ENCODE data around the gene IPO4. TPM values are rescaled to one million over a fixed set of nuclear protein-coding genes. Genes with fewer than 3 reads are reported as not detected.
A peak's percentile ranks its signal among the peaks of the same experiment; 100 is the strongest.

IPO4 gene
- total RNA-seq, 2 donors from 2014 or later, result 46.6 to 47.3 TPM

DNA sequence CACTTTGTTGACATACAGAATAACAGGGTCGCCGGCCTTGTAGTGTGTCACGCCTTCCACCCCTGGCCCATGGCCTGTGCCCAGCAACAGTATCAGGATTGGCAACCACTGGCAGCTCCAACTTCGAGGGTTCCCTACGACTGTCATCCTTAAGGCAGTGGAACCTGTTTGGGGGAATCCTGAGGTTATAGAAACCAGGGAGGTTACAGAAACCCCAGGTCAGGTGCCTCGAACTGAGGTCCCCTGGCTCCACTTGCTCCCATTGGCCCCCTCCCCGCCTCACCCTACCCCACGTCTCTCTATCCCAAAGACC is 6.2 kb upstream of the IPO4 start:
- no peaks in the 10 kb centered on the region for H3K9me3 ChIP-seq (ENCODE audit: control insufficient read depth, low read length, poor library complexity, severe bottlenecking)
- H3K27ac Mint-ChIP-seq, result peak overlapping the region; percentile 97
- peaks cover 3% of the 10 kb centered on the region for H3K36me3 Mint-ChIP-seq (ENCODE audit: low read depth)
- no peaks in the 10 kb centered on the region for H3K27me3 Mint-ChIP-seq
- H3K4me3 Mint-ChIP-seq, result peak overlapping the region; percentile 95
- ATAC-seq, result no peak
- no peak for DNase-seq
- peaks cover 36% of the 10 kb centered on the region for H3K4me1 Mint-ChIP-seq

DNA sequence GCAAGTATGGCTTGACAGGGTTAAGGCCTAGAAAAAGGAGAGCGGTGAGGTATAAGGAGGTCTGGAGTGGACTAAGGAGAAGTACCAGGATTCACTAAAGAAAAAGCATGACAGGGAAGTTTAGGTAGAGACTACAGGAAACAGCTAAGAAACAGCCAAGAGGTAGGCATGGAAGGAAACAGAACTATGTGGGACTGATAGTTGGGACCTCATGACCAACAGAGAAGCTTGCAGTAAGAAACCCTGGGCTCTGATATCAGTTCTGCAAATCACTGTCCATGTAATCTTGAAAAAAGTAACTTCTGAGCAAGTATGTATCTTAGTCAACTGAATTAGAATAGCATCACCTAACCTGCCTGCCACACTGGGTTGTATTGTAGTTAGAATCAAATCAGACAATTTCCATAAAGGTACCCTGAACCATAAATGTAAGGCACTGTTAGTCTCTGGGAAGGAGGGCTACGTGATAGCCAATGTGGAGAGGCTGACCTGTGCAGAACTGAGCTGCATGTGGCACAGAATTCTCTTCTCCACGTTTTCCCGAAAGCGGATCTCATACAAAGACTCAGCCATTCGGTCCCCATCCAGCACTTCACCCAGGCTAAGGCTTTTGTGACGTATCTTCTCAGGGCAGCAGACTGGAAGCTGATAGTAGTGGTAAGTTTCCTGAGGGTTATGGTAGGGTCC is 5.7 kb upstream of the IPO4 start:
- H3K4me1 Mint-ChIP-seq, result peaks cover 37% of the 10 kb centered on the region
- peak overlapping the region; percentile 95 for H3K4me3 Mint-ChIP-seq
- peak overlapping the region; percentile 97 for H3K27ac Mint-ChIP-seq
- H3K9me3 ChIP-seq (ENCODE audit: control insufficient read depth, low read length, poor library complexity, severe bottlenecking), result no peaks in the 10 kb centered on the region
- DNase-seq, result no peak
- no peaks in the 10 kb centered on the region for H3K27me3 Mint-ChIP-seq
- H3K36me3 Mint-ChIP-seq (ENCODE audit: low read depth), result peaks cover 3% of the 10 kb centered on the region
- ATAC-seq, result no peak

DNA sequence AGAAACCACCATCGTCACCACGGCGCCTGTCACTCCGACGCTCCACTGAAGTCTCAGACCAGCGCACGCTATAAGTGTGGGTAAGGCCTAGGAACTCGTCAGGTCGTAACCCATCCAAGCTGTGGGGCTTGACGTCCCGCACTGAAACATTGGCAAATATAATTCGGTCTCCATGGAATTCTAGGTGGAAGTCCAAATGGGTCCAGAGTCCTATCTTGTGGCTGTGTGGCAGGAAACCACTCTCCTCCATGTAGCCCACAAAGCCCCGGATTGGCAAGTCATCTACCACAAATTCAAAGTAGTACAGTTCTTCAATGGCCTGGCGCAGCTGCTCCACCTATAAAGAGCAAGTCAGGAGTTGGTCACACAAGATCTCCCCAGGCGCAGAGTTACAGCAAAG is 4.3 kb upstream of the IPO4 start:
- ATAC-seq, result no peak

DNA sequence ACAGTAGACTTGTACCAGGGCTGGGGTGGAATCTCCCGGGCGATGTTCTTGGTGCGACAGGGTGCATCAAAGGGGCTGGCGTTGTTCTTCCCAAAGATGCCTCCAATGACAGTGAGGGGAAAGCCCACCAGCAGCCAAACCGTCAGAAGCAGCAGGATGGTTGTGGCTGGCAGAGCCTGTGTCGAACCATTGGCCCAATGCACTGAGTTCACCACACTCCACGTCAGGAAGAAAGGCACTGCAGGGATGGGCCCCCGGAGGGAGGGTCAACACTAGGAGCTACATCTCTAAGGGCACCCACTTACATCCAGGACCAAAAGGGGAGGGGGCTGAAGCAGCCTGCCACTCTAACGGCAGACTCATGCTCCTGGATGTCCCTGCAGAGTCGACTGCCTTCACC is 1.8 kb upstream of the IPO4 start:
- DNase-seq (no peak), ATAC-seq (no peak)
- no peak overlapping the region for H3K27ac Mint-ChIP-seq
- H3K36me3 Mint-ChIP-seq (ENCODE audit: low read depth), result peaks cover 3% of the 10 kb centered on the region
- peaks cover 31% of the 10 kb centered on the region for H3K4me1 Mint-ChIP-seq
- H3K27me3 Mint-ChIP-seq, result no peaks in the 10 kb centered on the region
- no peaks in the 10 kb centered on the region for H3K9me3 ChIP-seq (ENCODE audit: control insufficient read depth, low read length, poor library complexity, severe bottlenecking)
- no peak overlapping the region for H3K4me3 Mint-ChIP-seq

More for the DNA sequence above, 4.3 kb upstream of the IPO4 start:
- DNase-seq, result no peak
- H3K27me3 Mint-ChIP-seq, result no peaks in the 10 kb centered on the region
- H3K27ac Mint-ChIP-seq, result peak overlapping the region; percentile 82
- H3K36me3 Mint-ChIP-seq (ENCODE audit: low read depth), result peaks cover 3% of the 10 kb centered on the region
- H3K4me3 Mint-ChIP-seq, result no peak overlapping the region
- no peaks in the 10 kb centered on the region for H3K9me3 ChIP-seq (ENCODE audit: control insufficient read depth, low read length, poor library complexity, severe bottlenecking)
- H3K4me1 Mint-ChIP-seq, result peaks cover 31% of the 10 kb centered on the region

DNA sequence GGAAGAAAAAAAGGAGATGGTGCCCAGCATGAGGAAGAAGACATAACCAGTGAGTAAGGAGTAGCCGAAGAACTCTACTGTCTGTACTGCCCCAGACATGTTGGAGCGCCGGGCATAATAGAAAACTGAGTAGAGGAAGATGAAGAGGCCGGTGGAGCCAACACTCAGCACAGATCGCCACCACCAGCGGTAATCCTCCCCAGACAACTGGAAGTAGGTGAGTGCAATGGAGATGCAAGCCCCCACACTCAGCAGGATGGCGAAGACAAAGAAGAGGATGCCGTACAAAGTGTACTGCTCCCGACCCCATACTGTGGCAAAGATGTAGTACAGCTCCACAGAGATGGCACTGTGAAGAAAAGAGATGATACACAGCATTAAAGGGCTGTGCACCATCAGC is 844 bp upstream of the IPO4 start:
- Mint-ChIP-seq H3K27me3 (no peaks in the 10 kb centered on the region), H3K4me3 (no peak overlapping the region), H3K27ac (peak overlapping the region; percentile 97), H3K36me3 (ENCODE audit: low read depth) (peaks cover 3% of the 10 kb centered on the region), H3K4me1 (peaks cover 26% of the 10 kb centered on the region)
- ATAC-seq (no peak), DNase-seq (no peak)
- H3K9me3 ChIP-seq (ENCODE audit: control insufficient read depth, low read length, poor library complexity, severe bottlenecking), result no peaks in the 10 kb centered on the region

DNA sequence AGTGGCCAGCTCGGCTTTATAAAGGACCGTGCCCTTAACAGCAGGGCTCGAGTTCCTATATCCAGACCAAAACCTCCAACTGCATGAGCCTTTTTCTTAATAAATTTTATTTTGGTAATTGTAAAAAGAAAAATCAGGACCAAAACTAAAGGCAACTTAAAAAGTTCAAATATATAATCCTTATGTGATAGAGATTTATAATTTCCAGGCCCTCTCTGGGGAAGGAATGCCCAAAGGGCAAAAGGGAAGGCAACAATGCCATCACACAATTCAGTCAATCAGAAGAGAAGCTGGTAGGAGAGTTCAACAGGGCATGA is 401 bp upstream of the IPO4 start:
- no peak for DNase-seq
- peaks cover 22% of the 10 kb centered on the region for H3K4me1 Mint-ChIP-seq
- peaks cover 3% of the 10 kb centered on the region for H3K36me3 Mint-ChIP-seq (ENCODE audit: low read depth)

DNA sequence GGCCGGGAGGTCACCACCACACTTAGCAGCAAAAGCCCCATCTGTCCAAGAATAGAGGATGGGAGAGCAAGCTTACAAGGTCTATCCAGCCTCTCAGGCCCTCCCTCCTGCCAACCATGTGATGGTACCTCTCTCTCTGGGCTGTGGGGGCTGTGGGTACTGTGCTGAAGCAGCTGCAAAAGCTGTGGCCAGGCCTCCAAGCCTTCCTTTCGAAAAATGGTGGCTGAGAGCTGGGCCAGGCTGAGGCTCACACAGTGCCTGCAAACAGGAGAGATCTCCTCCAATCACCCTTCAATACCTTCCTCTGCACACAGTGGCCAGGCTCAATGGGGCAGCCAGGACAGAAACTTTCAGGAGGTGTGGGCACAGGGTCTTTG is 1.1 kb downstream of the IPO4 start:
- Mint-ChIP-seq H3K36me3 (ENCODE audit: low read depth) (peaks cover 2% of the 10 kb centered on the region), H3K27ac (peak overlapping the region; percentile 97), H3K4me1 (peaks cover 25% of the 10 kb centered on the region), H3K27me3 (no peaks in the 10 kb centered on the region), H3K4me3 (peak overlapping the region; percentile 93)
- DNase-seq (no peak), ATAC-seq (no peak)
- no peaks in the 10 kb centered on the region for H3K9me3 ChIP-seq (ENCODE audit: control insufficient read depth, low read length, poor library complexity, severe bottlenecking)

More for the DNA sequence above, 401 bp upstream of the IPO4 start:
- peak overlapping the region; percentile 93 for H3K4me3 Mint-ChIP-seq
- ATAC-seq, result no peak
- H3K9me3 ChIP-seq (ENCODE audit: control insufficient read depth, low read length, poor library complexity, severe bottlenecking), result no peaks in the 10 kb centered on the region
- H3K27me3 Mint-ChIP-seq, result no peaks in the 10 kb centered on the region
- H3K27ac Mint-ChIP-seq, result peak overlapping the region; percentile 97

DNA sequence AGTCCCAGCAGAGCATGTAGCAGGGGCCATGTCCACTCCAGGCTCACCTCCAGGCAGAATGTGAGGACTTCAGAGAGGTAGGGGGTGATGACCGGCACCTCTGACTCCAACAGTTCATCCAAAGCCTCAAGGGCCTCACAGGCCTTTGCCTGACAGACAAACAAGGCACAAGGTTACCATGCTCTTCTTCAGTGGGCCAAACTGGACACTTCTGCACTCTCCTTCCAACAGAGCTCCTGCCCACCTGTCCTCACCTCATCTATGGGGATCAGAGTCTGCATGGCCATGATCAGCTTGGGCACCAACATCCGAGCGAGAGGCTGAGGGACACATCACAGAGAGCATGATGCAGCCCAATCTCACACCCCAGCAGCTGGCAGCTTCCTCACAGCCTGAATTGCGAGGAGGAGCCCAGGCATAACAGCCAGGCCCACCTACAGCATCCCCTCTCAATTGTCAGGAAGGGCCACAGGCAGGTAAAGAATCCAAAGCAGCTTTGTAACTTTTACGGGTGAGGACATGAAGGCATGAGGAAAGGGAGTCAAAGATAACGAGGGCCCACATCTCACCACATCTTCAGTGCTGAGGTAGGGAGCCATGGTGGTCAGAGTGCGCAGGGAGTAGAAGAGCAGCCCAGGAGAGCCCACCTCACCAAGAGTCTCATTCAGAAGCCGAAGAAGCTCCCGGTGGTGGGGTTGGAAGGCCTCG is 1.6 kb downstream of the IPO4 start:
- H3K9me3 ChIP-seq (ENCODE audit: control insufficient read depth, low read length, poor library complexity, severe bottlenecking), result no peaks in the 10 kb centered on the region
- peak overlapping the region; percentile 82 for H3K4me3 Mint-ChIP-seq
- H3K27me3 Mint-ChIP-seq, result no peaks in the 10 kb centered on the region
- no peak for ATAC-seq
- no peak for DNase-seq
- H3K27ac Mint-ChIP-seq, result peak overlapping the region; percentile 97
- H3K36me3 Mint-ChIP-seq (ENCODE audit: low read depth), result no peaks in the 10 kb centered on the region
- H3K4me1 Mint-ChIP-seq, result peaks cover 24% of the 10 kb centered on the region

DNA sequence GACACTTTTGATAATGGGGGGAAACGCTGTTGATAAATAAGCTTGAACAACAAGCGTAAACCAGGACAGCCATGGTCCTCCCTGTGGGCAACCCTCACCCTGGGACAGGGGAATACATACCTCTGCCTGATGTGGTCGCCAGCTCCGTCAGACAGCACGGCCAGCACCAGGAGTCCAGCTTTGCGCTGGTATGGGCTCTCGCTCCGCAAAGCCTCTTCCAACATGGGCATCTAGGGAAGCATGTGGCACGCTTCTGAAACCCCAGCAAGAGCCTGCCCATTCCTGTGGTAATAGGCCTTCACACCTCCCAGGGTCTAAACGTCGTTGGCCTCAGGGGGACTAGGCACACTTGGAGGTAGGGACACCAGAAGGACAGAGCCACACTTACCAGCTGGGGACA is 2.9 kb downstream of the IPO4 start:
- ATAC-seq (no peak), DNase-seq (no peak)
- Mint-ChIP-seq H3K27ac (no peak overlapping the region), H3K4me1 (peaks cover 27% of the 10 kb centered on the region), H3K4me3 (no peak overlapping the region), H3K36me3 (ENCODE audit: low read depth) (peaks cover 2% of the 10 kb centered on the region), H3K27me3 (no peaks in the 10 kb centered on the region)
- H3K9me3 ChIP-seq (ENCODE audit: control insufficient read depth, low read length, poor library complexity, severe bottlenecking), result no peaks in the 10 kb centered on the region

DNA sequence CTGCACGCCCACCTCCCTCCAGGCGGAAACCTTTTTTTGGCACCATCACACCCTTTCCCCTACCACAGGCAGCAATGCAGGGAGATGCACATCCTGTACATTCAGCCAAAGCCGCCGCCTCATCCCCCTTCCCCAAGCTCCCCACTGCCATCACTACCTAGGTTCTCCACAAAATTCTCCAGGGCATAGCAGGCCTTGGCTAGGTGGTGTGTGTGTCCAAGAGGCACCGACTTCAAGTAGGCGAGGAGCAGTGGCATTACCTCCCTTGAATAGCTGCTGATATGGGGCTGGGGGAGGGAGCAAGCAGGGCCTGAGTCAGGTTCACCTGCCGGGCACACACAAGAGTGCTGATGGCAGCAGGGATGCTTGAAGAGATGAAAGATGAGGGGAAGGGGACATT is 3.6 kb downstream of the IPO4 start:
- H3K27me3 Mint-ChIP-seq, result no peaks in the 10 kb centered on the region
- ATAC-seq (no peak), DNase-seq (no peak)
- H3K27ac Mint-ChIP-seq, result no peak overlapping the region
- H3K9me3 ChIP-seq (ENCODE audit: control insufficient read depth, low read length, poor library complexity, severe bottlenecking), result no peaks in the 10 kb centered on the region
- no peak overlapping the region for H3K4me3 Mint-ChIP-seq
- peaks cover 28% of the 10 kb centered on the region for H3K4me1 Mint-ChIP-seq
- peaks cover 2% of the 10 kb centered on the region for H3K36me3 Mint-ChIP-seq (ENCODE audit: low read depth)

DNA sequence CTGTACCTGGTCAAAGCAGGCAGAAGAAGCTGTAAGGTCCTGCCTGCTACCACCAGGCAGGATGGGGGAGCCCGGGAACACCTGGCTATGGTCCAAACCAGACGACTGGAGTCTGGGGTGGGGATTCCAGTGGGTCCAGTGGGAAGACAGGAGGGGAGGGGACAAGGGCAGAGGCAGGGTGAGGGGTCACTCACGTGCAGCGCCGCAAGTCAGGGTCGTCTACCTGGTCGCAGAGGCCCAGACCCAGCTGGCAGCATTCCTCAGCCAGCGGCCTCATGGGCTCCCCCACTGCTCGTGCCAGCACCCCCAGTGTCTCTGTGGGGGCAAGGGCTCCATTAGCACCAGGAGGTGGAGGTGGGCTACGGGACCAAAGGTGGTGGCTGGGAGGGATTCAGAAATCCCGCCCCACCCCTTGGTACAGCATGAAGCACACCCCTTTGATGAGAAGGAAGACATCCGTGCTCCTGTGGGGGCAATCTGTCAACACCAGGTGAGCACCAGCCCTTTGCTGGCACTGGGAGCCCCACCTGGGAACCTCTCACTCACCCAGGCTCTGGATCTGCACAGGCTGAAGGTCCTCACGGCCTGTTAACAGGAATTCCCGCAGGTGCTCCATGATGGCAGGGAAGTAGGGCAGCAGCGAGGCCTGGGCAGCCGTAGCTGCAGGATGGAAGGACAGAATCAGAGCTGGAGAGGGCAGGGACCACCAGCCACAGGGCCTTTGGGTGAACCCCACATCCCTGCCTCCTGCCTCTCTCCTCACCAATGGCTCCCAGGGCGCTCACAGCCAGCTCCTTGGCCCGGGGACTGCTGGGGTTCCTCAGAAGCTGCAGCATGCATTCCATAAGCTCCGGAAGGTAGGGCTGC is 4.3 kb downstream of the IPO4 start:
- Mint-ChIP-seq H3K4me3 (no peak overlapping the region), H3K36me3 (ENCODE audit: low read depth) (peaks cover 2% of the 10 kb centered on the region), H3K27me3 (no peaks in the 10 kb centered on the region), H3K4me1 (peaks cover 26% of the 10 kb centered on the region), H3K27ac (no peak overlapping the region)
- no peak for ATAC-seq
- no peak for DNase-seq
- H3K9me3 ChIP-seq (ENCODE audit: control insufficient read depth, low read length, poor library complexity, severe bottlenecking), result no peaks in the 10 kb centered on the region

DNA sequence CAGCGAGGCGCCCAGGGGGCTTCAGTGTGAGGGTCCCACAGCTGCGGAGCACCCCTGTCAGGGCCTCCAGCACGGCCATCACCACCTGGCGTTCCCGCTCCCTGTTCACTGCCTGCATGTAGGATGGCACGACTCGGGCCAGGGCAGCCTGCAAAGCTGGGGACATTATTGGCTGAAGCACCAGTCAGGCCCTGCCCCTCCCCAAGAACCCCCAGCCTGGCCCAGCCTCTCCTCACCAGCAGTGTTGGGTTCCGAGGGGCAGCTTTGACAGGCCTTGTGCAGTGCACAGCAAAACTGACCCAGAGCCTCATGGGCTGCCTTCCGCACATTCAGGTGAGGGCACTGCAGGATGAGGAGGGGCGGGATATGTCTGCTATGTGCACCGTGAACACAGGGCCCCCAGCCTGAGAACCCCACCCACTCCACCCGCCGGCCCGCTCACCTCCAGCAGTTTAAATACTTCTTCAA is 5.6 kb downstream of the IPO4 start:
- Mint-ChIP-seq H3K4me3 (no peak overlapping the region), H3K27me3 (no peaks in the 10 kb centered on the region), H3K36me3 (ENCODE audit: low read depth) (peaks cover 2% of the 10 kb centered on the region), H3K4me1 (peaks cover 23% of the 10 kb centered on the region), H3K27ac (peak overlapping the region; percentile 80)
- no peak for DNase-seq
- H3K9me3 ChIP-seq (ENCODE audit: control insufficient read depth, low read length, poor library complexity, severe bottlenecking), result no peaks in the 10 kb centered on the region
- no peak for ATAC-seq

DNA sequence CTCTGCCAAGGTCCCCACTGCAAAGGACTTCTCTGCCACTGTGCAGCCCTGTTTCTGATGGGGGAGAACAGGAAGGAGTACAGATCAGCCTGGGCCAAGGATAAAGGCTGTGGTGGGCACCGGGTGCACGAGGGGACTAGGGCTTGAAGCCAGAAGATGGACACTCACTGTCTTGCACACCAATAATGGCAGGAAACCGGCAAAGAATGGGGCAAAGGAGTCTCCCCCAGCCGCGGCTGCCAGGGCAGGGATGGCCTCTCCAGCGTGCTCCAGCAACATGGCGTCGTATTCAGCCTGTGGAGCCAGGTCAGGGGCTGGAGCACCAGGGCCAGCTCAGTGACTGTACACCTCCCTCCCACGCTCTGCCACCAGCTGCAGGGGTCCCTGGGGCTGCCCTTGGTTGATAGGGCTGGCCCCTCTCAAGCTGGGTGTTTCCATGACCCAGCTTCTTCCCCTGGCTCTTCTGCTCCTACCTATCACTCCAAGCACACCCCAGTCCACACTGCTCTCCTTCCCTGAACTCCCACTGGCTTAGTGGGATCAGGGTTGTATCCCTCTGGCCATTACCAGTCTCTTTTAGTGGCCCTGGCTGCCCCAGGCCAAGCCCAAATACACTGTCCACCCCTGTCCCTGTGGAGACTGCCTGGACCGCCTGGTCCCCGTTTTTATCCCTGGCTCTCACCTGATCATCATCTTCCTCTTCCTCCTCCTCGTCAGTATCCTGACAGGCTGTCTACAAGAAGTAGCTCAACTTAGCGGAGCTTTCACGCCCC is 6.3 kb downstream of the IPO4 start:
- Mint-ChIP-seq H3K4me3 (peak overlapping the region; percentile 12), H3K27ac (peak overlapping the region; percentile 80), H3K27me3 (no peaks in the 10 kb centered on the region), H3K36me3 (ENCODE audit: low read depth) (peaks cover 2% of the 10 kb centered on the region), H3K4me1 (peaks cover 18% of the 10 kb centered on the region)
- no peak for ATAC-seq
- DNase-seq, result no peak
- no peaks in the 10 kb centered on the region for H3K9me3 ChIP-seq (ENCODE audit: control insufficient read depth, low read length, poor library complexity, severe bottlenecking)
